NCI-H82 treated with DMSO at 0.1 percent for 48 hours (cell line): ENCODE measurements around the gene TAL1.
"Not testable (repeated sequence)": the region's sequence is repeated elsewhere in the genome, so short reads cannot be mapped to it uniquely, and the experiment has no call there.

ENCODE experiments used
- DNase-seq: peaks from one replicate; lab custom pipeline; 2025; ENCODE audit not compliant: unreplicated experiment; lab: John Stamatoyannopoulos, UW

TAL1 gene

DNA sequence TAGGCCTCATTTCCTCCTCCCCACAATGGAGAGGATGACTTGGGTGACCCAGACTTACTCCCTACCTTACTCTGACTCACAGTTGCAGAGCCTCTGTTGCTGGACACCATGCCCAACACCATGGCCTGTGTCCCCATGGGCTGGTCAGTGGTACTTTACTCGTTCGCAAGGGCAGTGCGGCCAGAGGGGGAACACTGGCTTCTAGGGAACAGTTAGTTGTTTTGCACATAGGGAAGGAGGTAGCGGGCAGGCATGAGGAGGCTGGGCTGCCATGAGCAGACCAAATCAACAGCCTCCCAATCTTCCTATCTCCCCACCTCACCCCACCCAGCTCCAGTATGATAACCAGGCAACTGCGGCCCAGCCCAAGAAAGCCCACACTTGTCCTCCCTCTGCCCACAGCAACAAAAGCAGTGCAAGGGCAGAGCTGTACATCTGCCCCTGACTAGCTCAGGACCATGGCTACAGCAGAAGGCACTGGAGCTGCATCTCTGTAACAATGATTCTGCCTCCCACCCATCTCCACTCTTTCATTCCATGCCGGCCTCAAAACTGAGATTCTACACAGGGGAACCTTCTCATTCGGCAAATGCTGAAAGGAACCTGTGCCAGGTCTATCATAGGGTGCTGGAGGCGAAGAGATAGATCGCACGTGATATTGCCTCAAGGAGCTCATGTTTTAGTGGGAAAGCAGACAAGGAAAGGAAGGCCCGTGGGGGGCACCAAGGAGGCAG, 18.6 kb downstream of the TAL1 start:
- no peak for DNase-seq

DNA sequence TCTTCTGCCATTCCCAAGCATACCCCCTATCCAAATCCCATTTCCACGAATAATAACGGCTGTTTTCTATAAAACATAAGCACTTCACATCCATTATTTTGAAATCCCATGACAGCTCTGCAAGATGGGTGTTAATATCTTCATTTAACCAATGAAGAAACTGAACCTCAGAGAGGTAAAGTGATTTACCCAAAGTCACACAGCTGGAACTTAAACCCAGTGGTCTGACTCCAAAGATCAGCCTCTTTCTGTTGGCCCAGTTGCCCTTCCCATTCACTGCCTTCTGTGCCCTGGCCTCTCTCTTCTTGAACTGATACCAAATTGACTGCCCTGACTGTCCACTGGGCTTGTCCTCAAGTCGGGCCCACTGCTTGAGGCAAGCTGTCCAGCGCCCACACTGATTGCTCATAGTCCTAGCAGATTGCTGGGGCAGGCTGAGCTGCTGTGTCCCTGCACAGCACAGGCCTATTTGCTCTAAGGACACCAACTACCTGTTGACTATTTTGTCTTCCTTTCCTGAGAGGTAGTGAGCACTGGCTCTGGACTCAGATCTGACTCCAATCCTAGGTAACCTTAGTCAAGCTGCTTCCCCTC, 19.3 kb downstream of the TAL1 start:
- DNase-seq, result no peak

DNA sequence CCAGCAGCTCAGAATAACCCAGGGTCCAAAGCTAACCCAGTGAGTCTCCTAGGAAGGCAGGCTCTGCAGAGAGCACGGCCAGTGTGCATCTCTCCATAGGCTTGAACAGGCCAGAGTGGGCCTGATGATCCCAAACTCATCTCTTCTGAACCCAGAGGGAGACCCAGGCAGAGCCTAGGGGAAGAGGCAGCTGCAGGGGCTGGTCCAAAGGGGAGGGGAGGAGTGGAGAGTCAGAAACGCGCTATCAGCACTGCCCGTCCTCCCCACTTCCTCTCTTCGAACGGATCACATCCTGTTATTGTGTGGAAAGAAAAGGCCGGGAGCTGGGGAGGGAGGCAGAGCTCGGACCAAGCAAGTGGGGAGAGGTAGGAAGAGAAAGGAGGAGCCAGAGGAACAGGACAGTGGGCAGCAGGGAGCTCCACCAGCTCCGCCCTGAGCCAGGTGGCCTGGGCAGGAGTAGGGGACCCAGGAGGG, 20.2 kb downstream of the TAL1 start:
- DNase-seq, result no peak

DNA sequence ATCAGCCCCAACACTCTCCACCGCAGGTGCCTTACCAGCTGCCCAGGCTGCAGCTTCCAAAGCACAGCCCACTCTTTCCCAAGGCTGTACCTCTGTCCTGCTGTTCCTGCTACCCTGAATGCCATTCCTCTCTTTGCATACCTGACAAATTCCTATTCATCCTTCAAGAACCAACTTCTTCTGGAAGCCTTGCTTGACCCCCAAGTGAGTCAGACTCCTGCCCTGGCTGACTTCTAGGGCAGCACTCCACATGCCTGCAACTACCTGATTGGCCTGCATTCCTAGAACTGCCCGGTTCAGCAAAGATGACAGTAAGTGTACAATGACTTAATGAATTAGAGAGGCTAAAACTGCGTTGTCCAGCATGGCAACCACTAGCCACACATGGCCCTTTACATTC, 21.4 kb downstream of the TAL1 start:
- no peak for DNase-seq

DNA sequence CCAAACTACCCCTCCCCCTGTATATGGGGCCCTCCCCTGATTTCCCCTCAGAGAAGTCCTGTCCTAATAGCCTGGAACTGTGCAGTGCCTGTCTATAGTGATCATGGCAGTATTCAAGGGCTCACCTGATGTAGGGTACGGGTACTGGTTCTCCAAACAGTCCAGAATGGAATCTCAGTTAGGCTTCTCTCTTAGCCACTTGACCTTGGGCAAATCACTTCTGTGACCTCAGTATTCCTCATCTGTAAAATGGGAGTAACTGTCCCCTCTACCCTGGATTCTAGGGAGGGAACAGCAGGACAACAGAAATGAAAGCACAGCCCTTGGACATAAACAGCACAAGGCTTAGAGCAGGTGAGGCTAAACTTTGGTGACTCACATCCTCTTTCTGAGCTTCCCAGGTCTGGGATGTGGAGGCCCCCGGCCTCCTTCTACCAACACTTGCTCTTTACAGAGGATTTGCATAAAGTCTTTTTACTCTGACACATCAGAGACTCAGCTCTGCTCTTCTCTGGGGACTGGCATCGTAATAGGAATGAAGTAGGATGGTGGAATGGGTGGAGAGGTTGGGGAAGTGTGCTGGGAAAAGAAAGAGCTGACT, 22.2 kb downstream of the TAL1 start:
- DNase-seq, result no peak

DNA sequence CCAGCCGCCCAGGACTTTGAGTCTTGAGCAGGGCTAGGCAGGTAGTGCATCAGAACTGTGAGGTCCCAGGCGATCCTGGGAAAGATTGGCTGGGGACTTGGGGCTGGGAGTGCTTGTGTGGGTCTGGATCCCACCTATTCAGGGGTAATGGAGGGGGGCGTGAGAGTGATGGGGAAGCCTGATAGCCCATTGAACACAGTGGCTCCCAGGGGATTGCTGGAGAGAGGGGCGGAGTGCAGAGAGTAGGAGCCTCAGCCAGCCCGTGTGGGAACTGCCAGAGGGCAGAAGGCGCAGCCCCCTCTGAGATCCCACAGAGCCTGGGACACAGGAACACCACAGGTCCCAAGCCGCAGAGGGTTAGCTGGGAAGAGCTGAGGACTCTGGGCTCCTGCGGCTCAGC, 22.9 kb downstream of the TAL1 start:
- DNase-seq, result no peak

DNA sequence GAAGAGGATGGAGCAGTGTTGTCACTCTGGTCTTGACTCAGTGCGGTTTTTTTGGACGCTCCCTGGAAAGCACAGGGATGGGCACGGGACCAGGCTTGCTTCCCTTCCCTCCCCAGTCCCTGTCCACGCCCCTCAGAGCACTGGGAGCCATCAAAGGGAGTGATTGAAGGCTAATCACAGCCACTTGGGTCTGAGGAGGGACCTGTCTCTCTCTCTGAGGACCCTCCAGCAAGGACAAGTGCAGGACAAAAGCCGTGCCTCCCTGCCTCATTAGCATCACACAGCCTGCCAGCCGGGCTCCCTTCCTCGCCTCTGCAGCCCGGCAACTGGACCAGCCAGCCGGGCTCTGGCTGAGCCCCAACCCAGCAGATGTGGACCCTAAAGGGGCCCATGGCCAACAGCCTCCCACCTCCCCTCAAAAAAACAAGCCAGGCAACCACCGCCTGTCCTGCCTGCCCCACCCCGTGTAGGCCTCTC, 23.6 kb downstream of the TAL1 start:
- DNase-seq, result no peak

DNA sequence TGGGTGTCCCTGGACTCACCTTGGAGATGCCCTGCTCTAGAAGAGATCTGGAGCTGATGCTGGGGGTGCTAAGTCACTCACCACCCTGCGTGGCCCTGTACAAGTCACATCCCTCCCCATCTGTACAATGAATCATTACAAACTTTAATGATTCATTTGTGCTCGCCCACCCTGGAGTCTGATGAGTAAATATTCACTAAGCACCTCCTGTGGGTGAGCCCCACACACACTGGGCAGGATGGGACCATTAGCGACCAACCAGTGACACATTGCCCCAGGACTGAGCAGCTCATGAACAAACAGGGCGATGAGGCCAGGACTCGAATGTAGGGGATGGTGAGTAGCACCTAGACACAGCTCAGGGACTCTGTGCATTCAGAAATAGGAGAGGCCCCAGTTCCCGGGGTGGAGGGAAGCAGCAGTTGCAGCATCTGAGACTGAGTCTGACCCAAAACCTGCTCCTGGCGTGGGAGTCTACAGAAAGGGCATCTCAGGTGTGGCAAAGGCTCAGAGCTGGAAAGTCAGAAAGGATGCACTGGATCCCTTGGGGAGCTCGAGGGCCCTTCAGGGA, 24.1 kb downstream of the TAL1 start:
- DNase-seq, result no peak

DNA sequence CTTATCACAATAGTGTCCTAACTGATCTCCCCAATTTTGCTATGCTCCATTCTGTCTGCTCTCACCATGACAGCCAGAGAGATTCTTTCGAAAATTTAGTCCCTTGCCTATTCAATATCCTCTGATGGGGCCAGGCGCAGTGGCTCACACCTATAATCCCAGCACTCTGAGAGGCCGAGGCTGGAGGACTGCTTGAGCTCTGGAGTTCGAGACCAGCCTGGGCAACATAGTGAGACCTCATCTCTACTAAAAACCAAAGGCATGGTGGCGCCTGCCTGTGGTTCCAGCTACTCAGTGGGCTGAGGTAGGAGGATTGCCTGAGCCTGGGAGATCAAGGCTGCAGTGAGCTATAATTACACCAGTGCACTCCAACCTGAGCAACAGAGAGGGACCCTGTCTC, 26.1 kb downstream of the TAL1 start:
- DNase-seq, result no peak

DNA sequence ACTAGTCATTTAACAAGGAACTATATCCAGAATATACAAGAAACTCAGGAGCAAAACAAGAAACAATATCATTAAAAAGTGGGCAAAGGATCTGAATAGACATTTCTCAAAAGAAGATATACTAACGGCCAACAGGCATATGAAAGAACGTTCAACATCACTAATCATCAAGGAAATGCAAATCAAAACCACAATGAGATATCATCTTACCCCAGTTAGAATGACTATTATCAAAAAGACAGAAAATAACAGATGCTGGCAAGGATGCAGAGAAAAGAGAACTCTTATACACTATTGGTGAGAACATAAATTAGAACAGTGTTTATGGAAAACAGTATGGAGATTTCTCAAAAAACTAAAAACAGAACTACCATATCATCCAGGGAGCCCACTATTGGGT, 28.5 kb downstream of the TAL1 start:
- DNase-seq, result not testable (repeated sequence)

DNA sequence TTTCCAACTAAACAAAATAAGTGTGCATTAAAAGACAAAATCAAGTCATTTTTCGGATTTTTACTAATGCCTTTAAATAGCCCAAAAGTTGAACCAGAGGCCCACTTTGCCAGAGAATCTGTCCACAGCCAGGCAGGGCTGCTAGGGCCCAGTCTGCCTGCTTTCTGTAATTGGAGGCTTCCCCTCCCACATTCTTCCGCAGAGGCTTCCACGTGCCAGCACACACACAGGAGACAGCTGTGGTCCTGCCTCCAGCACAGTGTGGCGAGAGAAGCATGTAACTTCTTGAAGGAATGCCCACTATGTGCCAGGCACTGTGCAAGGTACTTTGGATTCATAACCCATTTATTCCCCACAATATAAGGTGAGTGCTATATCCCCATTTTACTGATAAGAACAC, 30.8 kb downstream of the TAL1 start:
- no peak for DNase-seq

DNA sequence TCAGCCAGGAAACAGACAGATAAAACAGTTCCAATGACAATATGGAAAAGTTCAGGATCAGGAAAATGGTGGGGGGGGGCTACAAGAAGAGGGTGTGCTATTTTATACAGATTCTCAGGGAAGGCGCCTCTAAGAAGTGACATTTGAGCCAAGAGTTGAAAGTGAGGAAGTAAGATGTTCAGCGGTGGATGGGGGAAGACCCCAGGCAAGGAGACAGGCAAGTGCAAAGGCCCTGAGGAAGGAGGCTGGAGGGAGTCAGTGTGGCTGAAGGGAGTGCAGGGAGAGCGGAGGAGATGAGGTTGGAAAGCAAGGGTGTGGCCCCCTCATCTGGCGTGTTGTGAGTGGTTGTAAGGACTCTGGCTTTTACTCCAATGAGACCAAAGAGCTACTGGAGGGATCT, 33.8 kb downstream of the TAL1 start:
- DNase-seq, result no peak

DNA sequence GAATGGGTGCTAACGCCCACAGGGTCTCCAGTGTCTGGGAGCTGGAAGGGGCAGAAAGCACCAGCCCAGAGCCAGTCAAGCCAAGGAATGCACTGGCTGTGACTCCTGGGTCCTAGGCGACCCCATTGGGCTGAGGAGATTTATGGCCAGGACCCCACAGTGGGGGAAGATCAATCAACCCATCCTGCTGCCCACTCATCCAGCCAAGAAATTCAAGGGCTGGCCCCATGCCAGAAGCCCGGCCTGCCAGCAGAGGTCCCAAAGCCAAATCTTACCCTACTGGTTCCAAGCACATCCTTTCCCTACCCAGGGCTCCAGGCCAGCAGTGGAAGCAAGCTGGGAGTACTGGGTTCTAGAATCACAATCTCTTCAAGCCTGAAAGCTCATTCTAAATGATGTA, 35.4 kb downstream of the TAL1 start:
- no peak for DNase-seq

DNA sequence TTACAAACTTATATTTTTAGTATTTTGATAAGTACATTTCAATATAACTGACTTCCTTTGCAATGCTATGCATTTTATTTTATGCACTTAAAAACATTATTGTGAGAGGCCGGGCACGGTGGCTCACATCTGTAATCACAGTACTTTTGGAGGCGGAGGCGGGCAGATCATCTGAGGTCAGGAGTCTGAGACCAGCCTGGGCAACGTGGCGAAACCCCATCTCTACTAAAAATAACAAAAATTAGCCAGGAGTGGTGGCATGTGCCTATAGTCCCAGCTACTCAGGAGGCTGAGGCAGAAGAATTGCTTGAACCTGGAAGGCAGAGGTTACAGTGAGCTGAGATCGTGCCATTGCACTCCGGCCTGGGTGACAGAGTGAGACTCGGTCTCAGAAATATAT, 36.0 kb downstream of the TAL1 start:
- DNase-seq, result not testable (repeated sequence)

DNA sequence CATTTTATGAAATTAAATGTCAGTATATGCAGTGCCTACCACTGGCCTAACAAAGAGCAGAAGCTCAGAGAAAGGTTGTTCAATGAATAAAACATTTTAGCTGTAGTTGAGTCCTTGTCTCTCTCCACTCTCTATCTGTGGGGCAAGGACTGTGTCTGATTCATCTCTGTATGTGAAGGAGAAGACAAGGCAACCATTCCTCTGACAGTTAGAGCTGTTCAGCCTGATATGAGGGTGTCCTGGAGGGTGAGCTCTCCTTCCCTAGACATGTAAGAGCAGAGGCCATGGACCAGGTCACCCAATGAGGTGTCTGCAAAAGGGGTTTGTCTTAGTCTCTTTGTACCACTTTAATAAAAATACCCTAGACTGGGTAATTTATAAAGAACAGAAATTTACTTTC, 37.7 kb downstream of the TAL1 start:
- no peak for DNase-seq

DNA sequence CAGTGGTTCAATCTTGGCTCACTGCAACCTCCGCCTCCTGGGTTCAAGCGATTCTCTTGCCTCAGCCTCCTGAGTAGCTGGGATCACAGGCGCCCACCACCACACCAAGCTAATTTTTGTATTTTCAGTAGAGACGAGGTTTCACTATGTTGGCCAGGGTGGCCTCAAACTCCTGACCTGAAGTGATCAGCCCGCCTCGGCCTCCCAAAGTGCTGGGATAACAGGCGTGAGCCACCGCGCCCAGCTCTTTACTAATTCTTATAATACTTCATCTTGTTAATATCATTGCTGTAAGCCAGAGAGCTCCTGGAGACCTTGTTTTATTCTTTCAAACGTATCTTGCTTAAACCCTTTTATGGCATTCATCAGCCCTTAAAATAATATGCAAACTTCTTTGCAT, 38.5 kb downstream of the TAL1 start:
- DNase-seq, result not testable (repeated sequence)

DNA sequence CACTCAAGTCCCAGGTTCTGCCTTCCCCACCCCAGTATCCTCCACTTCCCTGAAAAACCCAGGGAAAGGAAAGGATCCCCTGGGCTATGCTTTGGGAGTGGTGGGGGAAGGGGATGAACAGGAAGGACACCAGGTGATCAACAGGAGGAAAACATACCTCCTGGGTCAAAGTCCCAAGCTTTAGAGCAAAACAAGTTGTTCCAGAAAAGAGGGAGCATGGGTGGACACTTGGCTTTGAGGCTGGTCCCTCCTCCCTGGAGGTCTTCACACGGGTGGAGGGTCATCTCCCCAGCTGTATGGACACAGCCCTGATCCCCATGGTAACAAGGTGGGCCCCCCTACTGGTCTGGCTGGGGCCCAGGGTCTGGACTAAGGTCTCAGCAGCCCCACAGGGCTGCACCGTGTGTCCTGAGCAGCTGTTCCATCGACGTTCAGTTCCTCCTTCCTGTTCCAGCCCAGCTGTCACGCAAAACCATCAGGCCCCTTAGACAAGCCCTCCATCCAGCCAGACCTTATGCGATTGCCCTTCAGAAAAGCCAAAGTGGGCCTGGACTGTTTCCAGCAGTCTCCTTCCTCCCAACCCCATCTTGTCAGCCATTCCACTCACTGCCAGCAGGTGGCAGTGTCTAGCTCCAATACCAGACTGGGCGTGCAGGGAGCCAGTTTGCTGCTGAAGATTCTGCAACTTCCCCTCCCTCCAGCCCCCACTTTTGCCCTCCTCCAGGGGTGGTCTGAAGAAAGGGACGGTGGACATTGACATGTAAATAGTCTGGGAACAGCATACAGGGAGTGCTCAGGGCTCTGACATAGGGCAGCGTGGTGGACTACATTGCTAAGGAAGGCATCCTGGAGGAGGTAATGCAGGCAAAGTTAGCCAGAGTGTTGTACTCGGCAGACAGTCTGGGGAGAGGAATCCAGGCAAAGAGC, 39.3 kb downstream of the TAL1 start:
- DNase-seq, result peak; percentile 45

DNA sequence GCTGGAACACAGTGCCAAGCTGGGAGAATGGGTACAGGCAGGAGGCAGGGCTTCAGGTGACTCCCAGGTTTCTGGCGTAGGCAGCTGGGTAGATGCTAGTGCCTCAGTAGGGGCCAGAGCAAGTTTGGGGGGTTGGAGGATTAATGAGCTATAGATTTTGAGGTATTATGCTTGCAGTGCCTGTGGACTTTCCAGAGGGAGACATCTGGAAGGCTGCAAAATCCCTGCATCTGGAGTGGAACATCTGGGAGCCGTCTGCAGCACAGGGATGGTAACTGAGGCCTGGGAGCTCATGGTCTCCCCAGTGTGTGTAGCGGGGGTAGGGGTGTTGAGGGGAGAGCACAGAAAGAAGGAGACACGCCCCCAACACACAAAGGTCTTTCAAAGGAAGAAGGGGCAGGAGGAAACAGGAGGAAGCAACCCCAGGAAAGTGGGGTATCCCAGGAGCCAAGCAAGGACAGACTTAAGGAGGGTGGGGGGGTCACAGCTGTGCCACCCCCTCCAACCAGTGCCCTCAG, 40.0 kb downstream of the TAL1 start:
- no peak for DNase-seq

DNA sequence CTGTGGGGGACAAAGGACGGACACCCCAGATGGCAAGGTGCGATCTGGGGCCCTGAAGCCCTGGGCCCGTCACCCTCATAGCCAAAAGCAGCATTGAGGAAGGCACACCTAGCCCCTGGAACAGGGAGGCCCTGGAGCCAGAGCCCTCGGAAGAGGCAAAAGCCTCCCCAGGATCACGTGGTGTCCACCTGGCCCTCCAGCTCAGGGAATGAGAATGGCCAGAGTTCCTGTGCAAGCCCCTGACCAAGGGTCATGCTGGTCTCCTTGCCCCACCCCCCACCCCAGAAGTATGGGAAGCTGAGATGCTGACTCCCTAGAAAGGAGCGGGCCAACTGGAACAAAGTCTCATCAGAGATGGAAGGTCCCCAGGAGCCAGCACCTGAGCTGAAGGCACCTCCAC, 41.2 kb downstream of the TAL1 start:
- no peak for DNase-seq

DNA sequence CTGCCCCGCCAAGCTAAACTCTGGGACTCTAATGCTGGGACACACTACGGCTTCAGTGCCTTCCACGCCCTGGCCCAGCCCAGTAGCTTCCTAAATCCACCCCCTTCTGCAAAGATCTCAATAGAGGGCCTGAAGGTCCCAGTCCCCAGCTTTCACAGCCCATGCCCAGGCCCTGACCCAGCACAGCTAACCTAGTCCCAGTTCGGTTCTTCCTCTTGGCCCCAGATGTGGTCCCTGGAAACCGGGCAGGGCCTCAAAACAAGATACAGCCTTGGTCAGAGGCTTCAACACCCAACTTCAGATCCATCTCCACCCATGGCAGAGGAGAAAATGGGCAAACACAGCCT, 41.5 kb downstream of the TAL1 start:
- no peak for DNase-seq
